HL-60 (cell line): Measurements from ENCODE around the gene RARA.

Experiments used
- CTCF ChIP-seq: IDR thresholded peaks from one replicate; pipeline ENCODE4 v1.5.1; 2011; ENCODE audit warnings: low read length, control low read depth, inconsistent platforms; ENCODE audit not compliant: insufficient read depth
- POLR2AphosphoS5 ChIP-seq: IDR thresholded peaks from 2 replicates; pipeline ENCODE4 v1.6.1; 2012; ENCODE audit warnings: low read depth

GRCh38 chr17:40326832-40327199, 17.8 kb downstream of the RARA start:
- TF ChIP-seq POLR2AphosphoS5 = no peak
- no peak for TF ChIP-seq CTCF
